Prostate gland (tissue), 2 donors: Measurements from ENCODE around the gene ITPRIP. TPM values are rescaled to one million over a fixed set of nuclear protein-coding genes. Genes with fewer than 3 reads are reported as not detected.

Experiments
- DNase-seq: peaks from one replicate; pipeline ENCODE4 v3.0.0-alpha.2; 2019; ENCODE audit warnings: low spot score
- H3K27ac ChIP-seq, 2 donors: fragments of 200-600 bp; sonication (generic); 2 replicates each; pipeline ENCODE4 v1.5.1; 2017 to 2019
- H3K27me3 ChIP-seq: fragments of 200-600 bp; sonication (generic); replicated peaks from 2 replicates; pipeline ENCODE4 v1.5.1; 2019; ENCODE audit not compliant: insufficient read depth
- H3K36me3 ChIP-seq, 2 donors: fragments of 200-600 bp; sonication (generic); 1 replicate in 1 of 2; 2 replicates in 1 of 2; pipeline versions ENCODE4 v1.5.1 to v1.8.1; 2017 to 2019
- H3K4me1 ChIP-seq: fragments of 200-600 bp; sonication (generic); replicated peaks from 2 replicates; pipeline ENCODE4 v1.5.1; 2019
- H3K4me3 ChIP-seq, 2 donors: fragments of 200-600 bp; sonication (generic); 2 replicates each; pipeline ENCODE4 v1.5.1; 2017 to 2019
- H3K9me3 ChIP-seq: fragments of 200-600 bp; sonication (generic); 2 replicates; pipeline ENCODE4 v1.5.1; 2017
- POLR2A ChIP-seq: fragments of 450-650 bp; IDR thresholded peaks from one replicate; pipeline ENCODE4 v1.6.1; 2016; ENCODE audit warnings: antibody characterized with exemption, mild to moderate bottlenecking
- POLR2AphosphoS5 ChIP-seq: sonication (generic); formaldehyde crosslinking; IDR thresholded peaks from one replicate; pipeline ENCODE4 v1.6.1; 2017; ENCODE audit warnings: antibody characterized with exemption
- WGBS: methylation state at CpG from one replicate; pipeline ENCODE4 v1.1.5; 2018; 5-methylcytosine and 5-hydroxymethylcytosine counted together
- intact Hi-C: fragments of 100-400 bp; cut with DNase I; formaldehyde crosslinking; loops from one replicate; pipeline ENCODE4 v1.14.2; 2022
- total RNA-seq, 2 donors: library from RNA; depleted of rRNA; stranded (reverse); fragments of >200 nt; gene quantifications; one replicate each; pipeline ENCODE4 v1.1.0, GENCODE V29; 2016
- TF ChIP-seq, protein P1 (sequence below), 4 experiments: fragments of 200-600 bp in 2 of 4; fragments of 450-650 bp in 2 of 4; sonication (generic) in 2 of 4; IDR thresholded peaks; 1 replicate in 3 of 4; 2 replicates in 1 of 4; pipeline ENCODE4 v1.5.1; 2016 to 2019; ENCODE audit warnings: antibody characterized with exemption in 4 of 4, mild to moderate bottlenecking in 2 of 4, moderate library complexity in 2 of 4

Gene ITPRIP
- total RNA-seq, 2 donors from 2014 or later, result 12.5 to 35.8 TPM

DNA sequence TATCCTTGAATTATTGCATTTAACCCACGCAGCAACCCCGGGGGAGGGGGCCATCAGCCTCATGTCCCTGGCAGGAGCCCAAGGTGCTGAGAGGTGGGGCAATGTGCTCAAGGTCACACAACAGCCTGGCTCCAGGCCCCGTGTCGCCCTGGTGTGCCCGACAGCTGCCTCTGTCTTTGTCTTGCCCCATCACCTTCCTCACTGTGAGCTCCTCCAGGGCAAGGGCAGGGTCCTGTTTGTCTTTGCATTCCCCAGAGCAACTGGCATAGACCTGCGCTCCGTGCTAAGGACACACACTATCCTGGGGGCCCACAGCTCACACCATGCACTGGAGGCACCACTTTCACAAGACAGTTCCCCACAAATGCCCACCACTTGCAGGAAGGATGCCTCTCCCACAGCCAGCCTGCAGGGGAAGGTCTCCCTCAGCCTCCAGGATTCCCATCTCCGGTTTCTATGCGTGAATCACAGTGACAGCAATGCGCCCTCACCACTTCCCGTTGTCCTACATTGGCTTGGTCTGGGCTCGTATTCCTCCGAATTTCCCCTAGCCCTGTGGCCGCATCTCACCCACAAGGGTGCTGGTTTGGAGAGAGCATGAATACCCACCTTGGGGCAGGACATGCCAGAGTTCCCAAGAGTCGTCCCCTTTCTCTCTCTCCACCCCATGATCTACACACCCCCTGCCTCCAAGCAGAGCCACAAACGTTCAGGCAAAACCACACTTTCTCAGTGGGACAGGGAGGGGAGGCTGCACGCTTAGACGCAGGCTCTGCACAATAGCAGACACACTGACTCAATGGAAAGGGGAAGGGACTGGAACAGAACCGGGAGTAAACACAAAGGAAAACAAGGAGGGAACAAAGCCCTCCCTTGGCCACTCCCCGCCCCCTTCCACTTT is 10.3 kb downstream of the ITPRIP start:
- Histone ChIP-seq H3K4me1 (peaks cover 48% of the 10 kb centered on the region), H3K36me3 (no peaks in the 10 kb centered on the region), H3K27me3 (no peaks in the 10 kb centered on the region), H3K9me3 (no peaks in the 10 kb centered on the region), H3K27ac (peak overlapping the region; percentile 83 to 96), H3K4me3 (peak overlapping the region in 1 of 2 donors; percentile 5)
- WGBS, result 10% methylated on average over 20 of the region's 20 CpGs
- DNase-seq, result no peak
- peak; percentile 24 for TF ChIP-seq POLR2A
- TF ChIP-seq, protein P1, sequence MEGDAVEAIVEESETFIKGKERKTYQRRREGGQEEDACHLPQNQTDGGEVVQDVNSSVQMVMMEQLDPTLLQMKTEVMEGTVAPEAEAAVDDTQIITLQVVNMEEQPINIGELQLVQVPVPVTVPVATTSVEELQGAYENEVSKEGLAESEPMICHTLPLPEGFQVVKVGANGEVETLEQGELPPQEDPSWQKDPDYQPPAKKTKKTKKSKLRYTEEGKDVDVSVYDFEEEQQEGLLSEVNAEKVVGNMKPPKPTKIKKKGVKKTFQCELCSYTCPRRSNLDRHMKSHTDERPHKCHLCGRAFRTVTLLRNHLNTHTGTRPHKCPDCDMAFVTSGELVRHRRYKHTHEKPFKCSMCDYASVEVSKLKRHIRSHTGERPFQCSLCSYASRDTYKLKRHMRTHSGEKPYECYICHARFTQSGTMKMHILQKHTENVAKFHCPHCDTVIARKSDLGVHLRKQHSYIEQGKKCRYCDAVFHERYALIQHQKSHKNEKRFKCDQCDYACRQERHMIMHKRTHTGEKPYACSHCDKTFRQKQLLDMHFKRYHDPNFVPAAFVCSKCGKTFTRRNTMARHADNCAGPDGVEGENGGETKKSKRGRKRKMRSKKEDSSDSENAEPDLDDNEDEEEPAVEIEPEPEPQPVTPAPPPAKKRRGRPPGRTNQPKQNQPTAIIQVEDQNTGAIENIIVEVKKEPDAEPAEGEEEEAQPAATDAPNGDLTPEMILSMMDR (IDR thresholded peaks at IDR 0.05), result peak in 1 of 4 experiments; percentile 23
- TF ChIP-seq POLR2AphosphoS5, result no peak
- intact Hi-C loops, result no loop called here

DNA sequence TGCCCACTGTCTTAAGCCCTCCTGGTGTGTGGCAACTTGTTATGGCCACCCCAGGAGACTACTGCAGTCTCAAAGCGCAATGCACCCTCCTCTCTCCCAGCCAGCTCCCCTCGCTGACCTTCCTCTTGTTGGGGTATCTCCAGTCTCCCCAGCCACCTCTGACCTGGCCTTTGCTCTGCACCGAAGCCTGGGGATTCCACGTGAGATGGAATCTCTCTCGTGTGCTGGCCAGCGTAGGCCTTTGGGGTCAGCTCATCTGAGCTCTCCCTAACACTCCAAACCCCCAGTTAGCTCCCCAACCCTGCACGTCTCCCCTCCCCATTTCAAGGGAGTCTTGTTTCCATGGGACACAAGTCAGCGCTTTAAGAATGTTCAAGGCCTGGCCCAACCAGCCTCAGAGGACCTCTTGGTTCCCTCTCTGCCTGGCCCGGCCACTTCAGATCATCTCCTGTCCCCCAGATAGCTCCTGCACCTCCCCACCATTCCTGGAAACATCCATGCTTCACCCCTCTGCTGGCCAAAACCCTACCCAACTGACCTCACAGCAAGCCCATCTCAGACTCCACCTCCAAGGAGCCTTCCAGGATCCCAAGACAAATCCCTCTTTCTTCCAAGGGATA is 11.2 kb downstream of the ITPRIP start:
- H3K4me3 ChIP-seq, result no peak overlapping the region
- no peaks in the 10 kb centered on the region for H3K27me3 ChIP-seq
- intact Hi-C loops, result no loop called here
- peak overlapping the region in 1 of 2 donors; percentile 96 for H3K27ac ChIP-seq
- DNase-seq, result no peak
- 93% methylated on average over 9 of the region's 9 CpGs for WGBS
- H3K9me3 ChIP-seq, result no peaks in the 10 kb centered on the region
- H3K36me3 ChIP-seq, result no peaks in the 10 kb centered on the region
- peaks cover 47% of the 10 kb centered on the region for H3K4me1 ChIP-seq
- TF ChIP-seq, protein P1 (IDR thresholded peaks at IDR 0.05), result no peak

DNA sequence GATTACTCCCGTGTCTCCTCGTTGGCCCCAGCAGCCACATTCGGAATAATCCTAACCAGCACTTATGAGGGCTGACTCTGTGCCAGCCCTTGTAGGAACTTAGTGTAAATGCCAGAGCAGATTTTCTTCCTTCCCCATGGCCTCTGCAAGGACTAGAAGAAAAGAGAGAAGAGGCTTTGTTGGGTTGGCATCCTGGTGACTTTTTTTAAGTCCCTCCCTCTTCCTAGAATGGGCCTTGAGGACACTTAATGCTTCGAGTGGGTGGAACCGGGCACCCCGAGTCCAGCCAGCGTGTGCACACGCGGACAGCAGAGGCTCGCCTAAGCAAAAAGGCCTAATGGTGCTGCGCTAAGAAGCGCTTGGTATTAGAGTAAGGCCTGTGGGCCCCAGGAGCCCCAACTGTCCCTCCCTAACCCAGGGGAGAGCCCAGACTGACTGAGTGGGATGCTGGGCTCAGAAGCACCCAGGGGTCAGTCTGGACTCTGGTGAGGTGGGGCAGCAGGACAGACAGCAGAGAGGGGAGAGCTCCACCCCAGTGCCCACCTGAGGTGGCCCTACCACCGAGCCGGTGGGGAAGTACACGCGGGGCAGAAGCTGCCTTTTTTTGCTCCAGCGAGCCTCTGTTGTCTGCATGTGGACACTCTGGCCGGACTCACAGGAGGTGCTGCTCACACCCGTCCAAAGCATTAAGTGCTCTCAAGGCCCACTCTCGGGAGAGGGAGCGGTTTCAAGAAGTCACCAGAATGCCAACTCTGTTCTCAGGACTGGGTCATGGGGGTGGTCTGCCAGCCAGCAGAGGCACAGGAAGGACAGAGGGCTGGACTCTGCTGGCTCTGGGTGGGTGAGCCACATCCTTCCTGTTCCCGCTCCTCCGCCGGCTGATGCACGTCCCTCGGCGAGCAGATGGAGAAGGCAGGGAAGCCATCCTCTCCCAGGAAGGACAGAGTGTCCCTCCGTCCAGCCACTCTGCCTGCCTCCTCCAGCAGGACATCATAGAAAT is 12.5 kb downstream of the ITPRIP start:
- no peaks in the 10 kb centered on the region for H3K9me3 ChIP-seq
- peak overlapping the region; percentile 26 to 96 for H3K27ac ChIP-seq
- no peaks in the 10 kb centered on the region for H3K27me3 ChIP-seq
- H3K4me3 ChIP-seq, result no peak overlapping the region
- H3K36me3 ChIP-seq, result no peaks in the 10 kb centered on the region
- peaks cover 35% of the 10 kb centered on the region for H3K4me1 ChIP-seq
- no peak for DNase-seq
- intact Hi-C loops, result no loop called here
- no peak for TF ChIP-seq POLR2AphosphoS5
- TF ChIP-seq POLR2A, result no peak
- 70% methylated on average over 19 of the region's 28 CpGs for WGBS

DNA sequence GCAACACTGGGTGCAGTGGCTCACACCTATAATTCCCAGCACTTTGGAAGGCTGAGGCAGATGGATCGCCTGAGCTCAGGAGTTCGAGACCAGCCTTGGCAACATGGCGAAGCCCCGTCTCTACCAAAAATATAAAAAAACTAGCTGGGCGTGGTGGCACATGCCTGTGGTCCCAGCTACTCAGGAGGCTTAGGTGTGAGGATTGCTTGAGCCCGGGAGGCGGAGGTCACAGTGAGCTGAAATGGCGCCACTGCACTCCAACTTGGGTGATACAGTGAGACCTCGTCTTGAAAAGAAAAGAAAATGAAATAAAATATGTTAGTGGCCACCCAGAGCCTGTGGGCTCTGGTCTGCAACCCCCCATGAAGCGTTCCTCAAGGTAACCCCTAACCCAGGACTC is 13.3 kb downstream of the ITPRIP start:
- Histone ChIP-seq H3K9me3 (no peaks in the 10 kb centered on the region), H3K27ac (peak overlapping the region in 1 of 2 donors; percentile 96), H3K4me3 (no peak overlapping the region), H3K27me3 (no peaks in the 10 kb centered on the region), H3K4me1 (peaks cover 28% of the 10 kb centered on the region), H3K36me3 (no peaks in the 10 kb centered on the region)
- no peak for DNase-seq
- WGBS, result 95% methylated on average over 10 of the region's 10 CpGs
- no peak for TF ChIP-seq POLR2AphosphoS5
- intact Hi-C loops, result no loop called here

DNA sequence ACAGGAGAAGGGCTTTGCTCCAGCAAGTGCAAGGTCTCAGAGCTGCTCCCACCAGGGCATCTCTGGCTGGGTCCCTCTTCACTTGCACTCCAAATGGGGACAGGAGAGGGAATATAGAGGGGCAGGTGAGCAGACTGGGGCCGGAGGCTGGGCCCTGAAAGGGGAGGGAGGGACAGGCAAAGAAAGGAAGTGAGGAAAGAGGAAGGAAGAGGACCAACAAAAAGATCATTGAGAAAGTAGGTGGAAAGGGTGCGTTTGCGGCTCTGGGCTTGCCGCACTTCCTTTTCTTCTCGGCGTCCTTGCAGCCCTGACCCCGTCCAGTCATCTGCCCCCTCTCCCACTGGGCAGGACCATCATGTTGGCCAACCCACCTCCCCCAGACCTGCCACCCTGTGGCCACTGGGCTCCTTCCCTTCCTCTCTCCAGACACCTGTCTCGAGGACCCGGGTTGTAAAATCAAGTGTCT is 14.0 kb downstream of the ITPRIP start:
- no peaks in the 10 kb centered on the region for H3K36me3 ChIP-seq
- no peak for DNase-seq
- H3K27me3 ChIP-seq, result no peaks in the 10 kb centered on the region
- intact Hi-C loops, result no loop called here
- H3K9me3 ChIP-seq, result no peaks in the 10 kb centered on the region
- peak overlapping the region in 1 of 2 donors; percentile 96 for H3K27ac ChIP-seq
- no peak for TF ChIP-seq POLR2A
- no peak for TF ChIP-seq POLR2AphosphoS5
- TF ChIP-seq, protein P1 (IDR thresholded peaks at IDR 0.05), result no peak
- peaks cover 27% of the 10 kb centered on the region for H3K4me1 ChIP-seq
- WGBS, result 80% methylated on average over 9 of the region's 9 CpGs
- H3K4me3 ChIP-seq, result no peak overlapping the region
